Adipocyte (in vitro differentiated cells): ENCODE data around the gene FAM237B.
"Not testable (repeated sequence)": the region's sequence is repeated elsewhere in the genome, so short reads cannot be mapped to it uniquely, and the experiment has no call there.

ENCODE experiments used
- DNase-seq: peaks from one replicate; pipeline ENCODE4 v3.0.0-alpha.2; 2015; ENCODE audit warnings: low read depth
- H3K27me3 ChIP-seq: replicated peaks from 2 replicates; pipeline ENCODE4 v1.7.0; 2013; ENCODE audit warnings: mild to moderate bottlenecking, low read length, moderate library complexity; ENCODE audit not compliant: control insufficient read depth, insufficient read depth
- H3K36me3 ChIP-seq: 2 replicates; pipeline ENCODE4 v1.7.0; 2013; ENCODE audit warnings: low read length, mild to moderate bottlenecking, moderate library complexity; ENCODE audit not compliant: control insufficient read depth, insufficient read depth, severe bottlenecking
- H3K4me1 ChIP-seq: 2 replicates; pipeline ENCODE4 v1.7.0; 2013; ENCODE audit warnings: mild to moderate bottlenecking, low read length, moderate library complexity; ENCODE audit not compliant: control insufficient read depth, insufficient read depth
- H3K4me3 ChIP-seq: 2 replicates; pipeline ENCODE4 v1.7.0; 2013; ENCODE audit warnings: mild to moderate bottlenecking, low read length, moderate library complexity
- H3K9ac ChIP-seq: 2 replicates; pipeline ENCODE4 v1.7.0; 2013; ENCODE audit warnings: mild to moderate bottlenecking, low read length, moderate library complexity
- H3K9me3 ChIP-seq: 2 replicates; pipeline ENCODE4 v1.7.0; 2013; ENCODE audit warnings: mild to moderate bottlenecking, low read length, moderate library complexity; ENCODE audit not compliant: control insufficient read depth

Gene FAM237B

DNA sequence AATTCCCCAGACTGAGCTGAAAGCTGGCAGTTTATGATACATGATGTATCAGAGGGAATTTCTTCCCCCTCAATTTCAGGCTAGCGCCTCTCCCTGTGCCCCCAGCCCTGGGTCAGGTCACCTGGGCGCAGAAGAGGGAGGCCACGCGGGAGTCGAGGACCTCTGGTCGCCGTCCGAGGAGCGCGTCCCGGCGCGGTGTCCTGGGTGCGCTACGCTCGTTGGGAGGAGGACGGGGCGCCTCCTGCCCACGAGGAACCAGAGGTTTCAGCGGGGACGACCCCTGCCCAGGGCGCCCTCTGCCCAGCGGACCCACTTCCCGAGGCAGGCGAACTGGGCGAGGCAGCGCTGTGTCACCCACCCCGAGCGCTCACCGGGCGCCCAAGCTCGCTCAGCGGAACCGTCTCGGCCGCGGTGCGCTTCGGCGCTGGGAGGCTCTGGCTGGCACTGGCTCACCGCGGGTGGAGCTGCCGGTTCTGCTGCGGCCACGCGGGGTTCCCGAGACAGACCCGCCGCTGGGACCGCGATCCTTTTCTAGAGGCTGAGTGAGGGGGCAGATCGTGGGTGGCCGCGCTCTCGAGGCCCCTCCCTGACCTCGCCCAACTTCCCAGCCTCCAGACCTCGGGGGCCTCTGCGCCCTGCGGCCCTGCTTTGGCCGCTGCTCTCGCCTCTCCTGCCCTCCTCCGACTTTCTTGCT is at the start of gene FAM237B:
FAM237B (minus strand) TSS at position 504 of the 694 bp plus-strand sequence. CDS start 1,556 bp downstream, outside the sequence.
- Histone ChIP-seq H3K36me3 (no peaks in the 10 kb centered on the region), H3K27me3 (peaks cover 9% of the 10 kb centered on the region), H3K9ac (no peak within 1 kb of the TSS), H3K4me3 (peak within 1 kb of the TSS; percentile 73), H3K4me1 (no peaks in the 10 kb centered on the region), H3K9me3 (no peaks in the 10 kb centered on the region)
- DNase-seq = peak; percentile 51

- DNase-seq = no peak
- peaks cover 35% of the 10 kb centered on the region for H3K36me3 ChIP-seq
- H3K4me3 ChIP-seq = no peak overlapping the region
- H3K9ac ChIP-seq = no peak overlapping the region
- peaks cover 10% of the 10 kb centered on the region for H3K4me1 ChIP-seq
- no peaks in the 10 kb centered on the region for H3K27me3 ChIP-seq
- peaks cover 6% of the 10 kb centered on the region for H3K9me3 ChIP-seq
These were observed 30.9 kb upstream of the FAM237B start for GRCh38 chr7:90351987-90352386.

DNA sequence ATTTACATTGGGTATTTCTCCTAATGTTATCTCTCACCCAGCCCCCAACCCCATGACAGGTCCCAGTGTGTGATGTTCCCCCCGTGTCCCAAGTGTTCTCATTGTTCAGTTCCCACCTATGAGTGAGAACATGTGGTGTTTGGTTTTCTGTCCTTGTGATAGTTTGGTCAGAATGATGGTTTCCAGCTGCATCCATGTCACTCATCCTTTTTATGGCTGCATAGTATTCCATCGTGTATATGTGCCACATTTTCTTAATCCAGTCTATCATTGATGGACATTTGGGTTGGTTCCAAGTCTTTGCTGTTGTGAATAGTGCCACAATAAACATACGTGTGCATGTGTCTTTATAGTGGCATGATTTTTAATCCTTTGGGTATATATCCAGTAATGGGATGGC is 28.9 kb upstream of the FAM237B start:
- Histone ChIP-seq H3K4me1 (peaks cover 18% of the 10 kb centered on the region), H3K36me3 (peaks cover 16% of the 10 kb centered on the region)
- DNase-seq, H3K4me3 ChIP-seq, H3K27me3 ChIP-seq, H3K9me3 ChIP-seq, H3K9ac ChIP-seq: not testable (repeated sequence)

DNA sequence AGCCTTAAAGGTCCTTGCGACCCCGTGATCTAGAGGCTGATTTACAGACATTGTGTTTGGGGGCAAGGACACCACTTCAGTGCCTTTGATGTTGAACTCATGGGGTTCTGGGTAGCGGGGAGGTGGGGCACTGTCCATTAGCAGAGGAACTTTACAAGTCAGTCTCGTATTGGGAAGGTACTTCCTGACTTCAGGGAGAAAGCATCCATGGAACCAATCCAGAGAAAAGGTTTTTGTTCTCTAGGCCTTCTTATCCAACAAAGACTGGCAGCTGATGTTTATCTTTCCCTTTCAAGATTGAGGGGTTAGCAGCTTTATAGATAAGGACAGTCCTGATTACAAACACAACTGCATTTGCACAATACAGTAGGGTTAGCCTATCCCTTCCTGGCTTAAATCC is 28.2 kb upstream of the FAM237B start:
- Histone ChIP-seq H3K9ac (no peak overlapping the region), H3K9me3 (no peaks in the 10 kb centered on the region), H3K4me3 (no peak overlapping the region), H3K27me3 (no peaks in the 10 kb centered on the region), H3K4me1 (peaks cover 18% of the 10 kb centered on the region), H3K36me3 (peaks cover 9% of the 10 kb centered on the region)
- no peak for DNase-seq

GRCh38 chr7:90347759-90348158 is 26.7 kb upstream of the FAM237B start:
- Histone ChIP-seq H3K27me3 (no peaks in the 10 kb centered on the region), H3K36me3 (no peaks in the 10 kb centered on the region), H3K4me3 (peak overlapping the region; percentile 98), H3K9me3 (no peaks in the 10 kb centered on the region), H3K4me1 (peaks cover 18% of the 10 kb centered on the region), H3K9ac (peak overlapping the region; percentile 98)
- no peak for DNase-seq

DNA sequence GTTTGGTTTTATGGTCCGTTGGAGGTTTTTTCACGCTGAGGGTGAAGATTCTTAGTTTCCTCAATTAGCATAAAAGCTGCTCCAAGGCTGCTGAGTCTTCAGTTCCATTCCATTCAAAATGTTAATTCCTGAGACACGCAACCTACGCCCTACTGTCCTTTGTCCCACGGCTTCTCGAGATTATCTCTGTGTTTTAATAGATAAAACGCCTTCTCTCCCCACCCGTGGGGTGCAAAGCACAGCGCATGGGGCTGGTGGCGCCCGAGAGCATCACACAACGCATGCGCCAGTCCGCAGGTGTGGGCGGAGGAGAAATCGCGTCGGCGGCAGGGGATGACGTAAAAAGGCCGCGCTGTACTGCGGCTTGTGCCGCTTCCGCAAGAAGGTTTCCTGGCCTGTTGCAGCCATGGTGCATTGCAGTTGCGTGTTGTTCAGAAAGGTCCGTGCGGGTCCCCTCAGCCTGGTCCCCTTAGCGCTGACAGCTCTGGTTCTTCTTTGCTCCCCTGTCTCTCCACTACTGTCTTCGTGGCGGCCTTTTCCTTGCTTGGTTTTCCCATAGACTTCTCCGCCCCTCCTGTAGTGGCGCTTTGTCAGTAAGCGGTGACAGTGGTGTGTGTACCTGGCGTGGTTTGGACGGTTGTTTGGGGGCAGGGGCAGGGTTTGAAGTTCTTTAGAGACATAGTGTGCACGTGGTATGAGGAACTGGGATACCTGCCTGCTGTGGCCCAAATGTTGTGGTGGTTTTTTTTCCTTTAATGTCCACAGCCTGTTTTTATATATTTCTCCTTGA is 25.4 kb upstream of the FAM237B start, which contains the start of gene GTPBP10:
GTPBP10 (plus strand) TSS at position 381 of the 790 bp plus-strand sequence; CDS start at position 407, 26 bp downstream.
- peak; percentile 98 for DNase-seq
- H3K9me3 ChIP-seq = no peaks in the 10 kb centered on the region
- H3K27me3 ChIP-seq = no peaks in the 10 kb centered on the region
- H3K4me1 ChIP-seq = peaks cover 18% of the 10 kb centered on the region
- H3K4me3 ChIP-seq = peak within 1 kb of the TSS; percentile 98
- H3K36me3 ChIP-seq = no peaks in the 10 kb centered on the region
- H3K9ac ChIP-seq = peak within 1 kb of the TSS; percentile 98

DNA sequence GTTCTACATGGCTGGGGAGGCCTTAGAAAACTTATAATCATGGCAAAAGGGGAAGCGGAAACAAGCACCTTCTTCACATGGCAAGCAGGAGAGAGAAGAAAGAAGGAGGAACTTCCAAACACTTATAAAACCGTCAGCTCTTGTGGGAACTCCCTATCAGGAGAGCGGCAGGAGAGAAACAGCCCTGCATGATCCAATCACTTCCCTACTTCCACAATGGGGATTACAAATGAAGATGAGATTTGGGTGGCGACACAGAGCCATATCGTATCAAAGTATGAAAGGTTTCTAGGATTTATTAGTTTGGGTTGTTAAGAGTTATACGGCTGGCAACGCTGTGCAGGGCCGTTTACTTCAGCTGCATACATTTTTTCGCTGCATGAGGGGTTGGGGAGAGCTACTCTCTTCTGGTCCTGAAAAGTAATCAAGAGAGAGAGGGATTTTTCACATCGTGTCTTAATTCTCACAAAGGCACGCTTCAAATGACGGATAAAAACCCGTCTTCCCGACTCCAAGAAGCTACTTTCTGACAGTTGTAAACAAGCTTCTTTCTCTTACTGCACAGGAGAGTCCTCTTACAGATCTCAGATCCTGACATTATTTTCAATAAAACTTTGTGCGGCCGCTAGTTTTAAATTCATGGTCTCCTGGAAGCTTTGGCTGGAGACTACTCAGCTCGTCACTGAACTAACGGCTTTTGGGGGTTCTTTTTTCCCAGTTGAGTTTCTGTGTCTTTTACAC is 24.7 kb upstream of the FAM237B start:
- Histone ChIP-seq H3K9me3 (no peaks in the 10 kb centered on the region), H3K9ac (peak overlapping the region; percentile 98), H3K36me3 (no peaks in the 10 kb centered on the region), H3K4me3 (peak overlapping the region; percentile 98), H3K4me1 (peaks cover 18% of the 10 kb centered on the region), H3K27me3 (no peaks in the 10 kb centered on the region)
- DNase-seq = peak; percentile 52

- DNase-seq = no peak
- H3K4me1 ChIP-seq = peaks cover 18% of the 10 kb centered on the region
- peak overlapping the region; percentile 98 for H3K4me3 ChIP-seq
- H3K9ac ChIP-seq = peak overlapping the region; percentile 98
- no peaks in the 10 kb centered on the region for H3K9me3 ChIP-seq
- H3K27me3 ChIP-seq = no peaks in the 10 kb centered on the region
- no peaks in the 10 kb centered on the region for H3K36me3 ChIP-seq
These were observed 23.9 kb upstream of the FAM237B start for GRCh38 chr7:90345016-90345415.

DNA sequence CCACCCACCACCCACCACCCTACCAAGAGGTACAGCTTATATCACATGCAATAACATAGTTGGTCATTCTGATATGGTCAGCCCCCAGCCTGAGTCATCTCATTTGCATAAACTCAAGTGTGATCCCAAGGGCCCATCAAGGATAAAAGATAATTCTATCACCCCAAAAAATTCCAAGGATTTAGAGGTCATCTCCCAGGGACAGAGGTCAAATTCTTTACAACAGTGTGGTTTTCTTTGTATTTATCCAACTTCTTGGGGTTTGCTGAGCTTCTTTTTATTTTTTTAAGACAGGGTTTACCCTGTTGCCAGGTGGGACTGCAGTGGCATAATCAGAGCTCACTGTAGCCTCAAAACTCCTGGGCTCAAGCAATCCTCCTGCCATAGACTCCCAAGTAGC is 16.0 kb upstream of the FAM237B start:
- no peaks in the 10 kb centered on the region for H3K9me3 ChIP-seq
- no peak overlapping the region for H3K4me3 ChIP-seq
- no peaks in the 10 kb centered on the region for H3K36me3 ChIP-seq
- no peaks in the 10 kb centered on the region for H3K4me1 ChIP-seq
- H3K27me3 ChIP-seq = no peaks in the 10 kb centered on the region
- DNase-seq = no peak
- no peak overlapping the region for H3K9ac ChIP-seq

GRCh38 chr7:90334926-90335325 is 13.8 kb upstream of the FAM237B start:
- H3K4me3 ChIP-seq, H3K9ac ChIP-seq, DNase-seq, H3K36me3 ChIP-seq, H3K9me3 ChIP-seq, H3K4me1 ChIP-seq, H3K27me3 ChIP-seq: not testable (repeated sequence)
